HCT116 (cell line): ENCODE data around the gene MAN2B2. TPM values are rescaled to one million over a fixed set of nuclear protein-coding genes. Genes with fewer than 3 reads are reported as not detected.

Experiments used
- ATAC-seq: fragments of 200-7000 bp; cut with Tn5 transposase; 2 replicates; pipeline ENCODE4 v1.9.1; 2020; ENCODE audit warnings: mild to moderate bottlenecking, moderate library complexity
- BruUV-seq: library from RNA; stranded (reverse); fragments of 400-500 nt; replicated peaks from 2 replicates; lab custom pipeline; 2021; lab: Mats Ljungman, UMichigan
- CTCF ChIA-PET: fragments of 300-600 bp; sonication (Branson Sonifier 250); formaldehyde crosslinking; loops from one replicate; lab custom pipeline; 2021; ENCODE audit warnings: antibody characterized with exemption; lab: Charles Lee
- POLR2A ChIA-PET: fragments of 300-600, 350-600 bp; sonication (Branson Sonifier 250); formaldehyde crosslinking; loops from one replicate; lab custom pipeline; 2021; ENCODE audit warnings: antibody characterized with exemption; lab: Charles Lee
- RAD21 ChIA-PET, 2 experiments: fragments of 300-600 bp; sonication (Branson Sonifier 250); formaldehyde crosslinking; loops; one replicate each; lab custom pipeline; 2023; ENCODE audit warnings: low total read pairs in 2 of 2; ENCODE audit not compliant: uncharacterized antibody in 2 of 2, unreplicated experiment in 2 of 2, low non-redundant PET in 1 of 2; lab: Charles Lee
- DNase-seq: peaks from one replicate; pipeline ENCODE4 v3.0.0-alpha.2; 2010; ENCODE audit warnings: low read depth, low spot score
- H2AFZ ChIP-seq: fragments of 200-600 bp; shearing (Covaris generic), sonication (generic); 2 replicates; pipeline ENCODE4 v1.6.1; 2017; ENCODE audit warnings: low read depth, mixed run types, mixed read lengths, antibody characterized with exemption, low read length; ENCODE audit not compliant: poor library complexity, severe bottlenecking
- H3K27ac ChIP-seq: 2 replicates; pipeline ENCODE4 v1.5.1; 2012; ENCODE audit warnings: low read depth, low read length
- H3K27me3 ChIP-seq: fragments of 200-600 bp; sonication (generic); 2 replicates; pipeline ENCODE4 v1.6.1; 2016; ENCODE audit warnings: mixed run types, low read length, mixed read lengths; ENCODE audit not compliant: insufficient read depth
- H3K36me3 ChIP-seq, 2 experiments: fragments of 200-500 bp in 1 of 2; fragments of 200-600 bp in 1 of 2; sonication (Bioruptor generic) in 1 of 2; sonication (generic) in 1 of 2; 2 replicates each; pipeline versions ENCODE4 v1.5.1 to v1.6.1; 2014 to 2016; ENCODE audit warnings: low read length in 2 of 2, inconsistent platforms in 1 of 2, mixed read lengths in 1 of 2, mixed run types in 1 of 2; ENCODE audit not compliant: insufficient read depth in 2 of 2, control insufficient read depth in 1 of 2
- H3K4me1 ChIP-seq, 2 experiments: fragments of 200-600 bp in 1 of 2; sonication (generic) in 1 of 2; 2 replicates each; pipeline versions ENCODE4 v1.5.1 to v1.6.1; 2012 to 2017; ENCODE audit warnings: low read length in 2 of 2, inconsistent platforms in 1 of 2, mild to moderate bottlenecking in 1 of 2, mixed read lengths in 1 of 2, mixed run types in 1 of 2, moderate library complexity in 1 of 2; ENCODE audit not compliant: insufficient read depth in 2 of 2, control insufficient read depth in 1 of 2
- H3K4me2 ChIP-seq: fragments of 200-600 bp; sonication (generic); 2 replicates; pipeline ENCODE4 v1.6.1; 2017; ENCODE audit warnings: mixed run types, low read length, mixed read lengths
- H3K4me3 ChIP-seq, 2 experiments: fragments of 200-600 bp in 1 of 2; sonication (generic) in 1 of 2; replicated peaks in 1 of 2; 2 replicates each; pipeline ENCODE4 v1.5.1; 2011 to 2016; ENCODE audit warnings: low read length in 2 of 2, control low read depth in 1 of 2, low read depth in 1 of 2, mild to moderate bottlenecking in 1 of 2, mixed read lengths in 1 of 2, mixed run types in 1 of 2
- H3K79me2 ChIP-seq: fragments of 200-600 bp; sonication (generic); 2 replicates; pipeline ENCODE4 v1.6.1; 2017; ENCODE audit warnings: mild to moderate bottlenecking, mixed run types, low read length, moderate library complexity, mixed read lengths; ENCODE audit not compliant: insufficient read depth
- H3K9ac ChIP-seq: fragments of 200-600 bp; sonication (generic); 2 replicates; pipeline ENCODE4 v1.6.1; 2016; ENCODE audit warnings: low read length, mixed read lengths
- H3K9me2 ChIP-seq: fragments of 200-600 bp; sonication (generic), shearing (Covaris generic); 2 replicates; pipeline ENCODE4 v1.6.1; 2017; ENCODE audit warnings: mixed run types, mild to moderate bottlenecking, moderate library complexity; ENCODE audit not compliant: insufficient read depth
- H3K9me3 ChIP-seq, 2 experiments: fragments of 200-500 bp in 1 of 2; fragments of 200-600 bp in 1 of 2; sonication (Bioruptor generic) in 1 of 2; sonication (generic) in 1 of 2; 2 replicates each; pipeline ENCODE4 v1.6.1; 2014 to 2017; ENCODE audit warnings: low read length in 2 of 2, mixed read lengths in 2 of 2, inconsistent platforms in 1 of 2, low read depth in 1 of 2, mild to moderate bottlenecking in 1 of 2, mixed run types in 1 of 2, moderate library complexity in 1 of 2; ENCODE audit not compliant: control insufficient read depth in 1 of 2, insufficient read depth in 1 of 2
- H4K20me1 ChIP-seq: fragments of 200-600 bp; sonication (generic), shearing (Covaris generic); 2 replicates; pipeline ENCODE4 v1.6.1; 2017; ENCODE audit warnings: mixed run types, mild to moderate bottlenecking, moderate library complexity; ENCODE audit not compliant: insufficient read depth
- ATF3 ChIP-seq: IDR thresholded peaks from 2 replicates; pipeline ENCODE4 v1.6.1; 2012
- CTCF ChIP-seq, 3 experiments: fragments of 200-600 bp in 1 of 3; sonication (generic) in 1 of 3; IDR thresholded peaks in 2 of 3; conservative IDR thresholded peaks in 1 of 3; 2 replicates each; pipeline ENCODE4 v1.5.1; 2012 to 2017; ENCODE audit warnings: low read depth in 2 of 3, low read length in 2 of 3, antibody characterized with exemption in 1 of 3, borderline replicate concordance in 1 of 3, control low read depth in 1 of 3, mild to moderate bottlenecking in 1 of 3, mixed read lengths in 1 of 3, mixed run types in 1 of 3, moderate library complexity in 1 of 3; ENCODE audit not compliant: insufficient read depth in 1 of 3
- EZH2phosphoT487 ChIP-seq: fragments of 200-600 bp; IDR thresholded peaks from 2 replicates; pipeline ENCODE4 v1.6.1; 2018; ENCODE audit warnings: antibody characterized with exemption, borderline replicate concordance
- FOSL1 ChIP-seq: IDR thresholded peaks from 2 replicates; pipeline ENCODE4 v1.6.1; 2012; ENCODE audit warnings: low read depth
- POLR2A ChIP-seq: IDR thresholded peaks from 2 replicates; pipeline ENCODE4 v1.7.0; 2011; ENCODE audit warnings: borderline replicate concordance; ENCODE audit not compliant: insufficient read depth, insufficient read length; ENCODE audit errors: extremely low read depth
- POLR2AphosphoS5 ChIP-seq: IDR thresholded peaks from 2 replicates; pipeline ENCODE4 v1.6.1; 2011; ENCODE audit warnings: mild to moderate bottlenecking, low read depth, low read length, moderate library complexity
- SIN3A ChIP-seq: IDR thresholded peaks from 2 replicates; pipeline ENCODE4 v1.6.1; 2012; ENCODE audit warnings: low read depth
- SRF ChIP-seq: IDR thresholded peaks from 2 replicates; pipeline ENCODE4 v1.6.1; 2012; ENCODE audit warnings: low read depth
- TCF7L2 ChIP-seq: IDR thresholded peaks from 2 replicates; pipeline ENCODE4 v1.7.0; 2011; ENCODE audit warnings: borderline replicate concordance, inconsistent platforms; ENCODE audit not compliant: insufficient read depth, insufficient read length; ENCODE audit errors: extremely low read depth
- ZBTB33 ChIP-seq: IDR thresholded peaks from 2 replicates; pipeline ENCODE4 v1.6.1; 2011; ENCODE audit warnings: mild to moderate bottlenecking, low read length, moderate library complexity; ENCODE audit not compliant: insufficient replicate concordance; ENCODE audit errors: extremely low read depth
- intact Hi-C: fragments of 100-400 bp; cut with micrococcal nuclease; formaldehyde crosslinking; loops from 2 replicates; pipeline ENCODE4 v1.10.0; 2022
- total RNA-seq: library from RNA; stranded (reverse); gene quantifications from one replicate; pipeline ENCODE4 v1.2.1, GENCODE V29; 2021; ENCODE audit not compliant: unreplicated experiment

The MAN2B2 gene
- total RNA-seq, 1 experiment from 2014 or later, result 18.0 TPM

- H3K79me2 ChIP-seq, result no peaks in the 10 kb centered on the region
- no peak overlapping the region for H3K4me2 ChIP-seq
- DNase-seq (no peak), ATAC-seq (no peak)
- no peaks in the 10 kb centered on the region for H3K9me2 ChIP-seq
- no peak overlapping the region for H3K9ac ChIP-seq
- no peaks in the 10 kb centered on the region for H4K20me1 ChIP-seq
- H3K27ac ChIP-seq, result no peak overlapping the region
- H3K9me3 ChIP-seq, result peaks cover 0 to 8% of the 10 kb centered on the region in 2 experiments; a peak in 1 of 4 replicates
- ChIA-PET POLR2A (no interaction called here), RAD21 (no interaction called here), CTCF (no interaction called here)
- peaks cover 12 to 17% of the 10 kb centered on the region in 2 experiments for H3K4me1 ChIP-seq
- BruUV-seq, result no TSS peak
- no peak overlapping the region for H3K4me3 ChIP-seq
- intact Hi-C loops, result no loop called here
- H3K36me3 ChIP-seq, result no peaks in the 10 kb centered on the region
- no peak for TF ChIP-seq SIN3A
- TF ChIP-seq FOSL1, result no peak
- no peak for TF ChIP-seq POLR2A
- TF ChIP-seq ZBTB33, result no peak
- TF ChIP-seq POLR2AphosphoS5, result no peak
- no peak for TF ChIP-seq ATF3
- no peak for TF ChIP-seq SRF
- no peak for TF ChIP-seq EZH2phosphoT487
- TF ChIP-seq TCF7L2, result no peak
- TF ChIP-seq CTCF (IDR thresholded peaks at IDR 0.05 in 2 of 3, conservative IDR thresholded peaks at IDR 0.05 in 1 of 3; ENCODE audit: borderline replicate concordance in 1 of 3, insufficient read depth in 1 of 3, low read depth in 2 of 3, low read length in 2 of 3), result no peak
- H3K27me3 ChIP-seq, result peaks cover 3% of the 10 kb centered on the region; the same call in 1 of the 2 replicates
- no peak overlapping the region for H2AFZ ChIP-seq
Observed at GRCh38 chr4:6567218-6567617, 7.8 kb upstream of the MAN2B2 start.
